ENCODE data around the gene CFAP97D2. TPM values are rescaled to one million over a fixed set of nuclear protein-coding genes. Genes with fewer than 3 reads are reported as not detected.
"Not testable (repeated sequence)": the region's sequence is repeated elsewhere in the genome, so short reads cannot be mapped to it uniquely, and the experiment has no call there.

Gene CFAP97D2
- total RNA-seq: not detected

DNA sequence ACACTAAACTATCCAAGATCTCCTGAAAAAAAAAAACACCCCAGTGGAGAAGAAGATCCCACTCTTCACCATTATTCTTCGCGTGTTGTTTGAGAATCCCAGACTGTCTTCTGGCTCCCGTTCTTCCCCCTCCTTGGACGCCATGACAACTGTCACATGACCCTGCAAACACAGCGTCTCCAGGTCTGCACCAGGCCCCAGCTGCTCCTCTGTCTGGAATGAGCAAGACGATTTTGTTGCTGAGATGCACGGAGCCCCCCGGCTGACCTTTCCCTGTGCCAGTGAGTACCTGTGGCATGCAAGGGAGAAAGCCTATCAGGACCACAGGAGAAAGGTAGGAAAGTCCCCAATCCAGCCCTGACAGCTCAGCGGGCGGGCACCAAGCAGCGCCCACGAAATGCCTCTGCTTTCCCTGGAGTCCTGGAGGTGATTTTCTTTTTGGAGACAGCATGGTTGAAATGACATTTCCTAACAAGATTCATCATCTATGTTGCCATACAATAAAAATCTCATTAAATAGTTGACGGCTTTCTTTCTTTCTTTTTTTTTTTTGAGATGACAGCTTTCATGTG lies at the start of gene CFAP97D2:
Gene CFAP97D2 (plus strand): TSS at position 171 of the 572 bp plus-strand sequence. CDS start 74 bp downstream, at position 245.
- H3K4me1 Mint-ChIP-seq: peaks cover 17% of the 10 kb centered on the region
- ChIA-PET POLR2A (no interaction called here), CTCF (no interaction called here)
- peaks cover 8% of the 10 kb centered on the region for H3K9me3 Mint-ChIP-seq
- H3K36me3 Mint-ChIP-seq (ENCODE audit: low read depth): peaks cover 7% of the 10 kb centered on the region
- peaks cover 13% of the 10 kb centered on the region for H3K27me3 Mint-ChIP-seq
- DNase-seq: no peak
- no peak within 1 kb of the TSS for H3K27ac Mint-ChIP-seq
- no peak within 1 kb of the TSS for H3K4me3 Mint-ChIP-seq

DNA sequence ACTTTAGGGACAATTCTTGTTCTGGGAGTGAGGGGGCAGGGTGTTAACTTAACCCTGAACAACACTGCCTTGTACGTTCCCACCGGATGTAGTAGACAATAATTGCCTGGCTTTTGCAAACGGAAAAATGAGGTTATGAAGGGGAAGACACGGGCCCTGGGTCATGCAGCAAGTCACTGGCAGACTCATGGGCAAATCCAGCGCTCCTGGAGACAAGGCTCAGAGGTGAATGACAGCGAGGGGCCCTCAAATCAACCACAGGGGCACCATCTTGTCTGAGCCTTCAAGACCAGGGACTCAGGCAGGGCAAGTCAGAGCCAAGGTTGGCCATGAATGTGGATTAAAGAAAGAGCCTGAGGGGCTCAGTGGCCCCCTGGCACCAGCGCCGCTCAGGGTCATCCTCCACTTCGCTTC lies 49.4 kb upstream of the CFAP97D2 start:
- H3K36me3 Mint-ChIP-seq (ENCODE audit: low read depth): peaks cover 67% of the 10 kb centered on the region
- H3K4me3 Mint-ChIP-seq: peak overlapping the region; percentile 92
- peaks cover 4% of the 10 kb centered on the region for H3K27me3 Mint-ChIP-seq
- peaks cover 70% of the 10 kb centered on the region for H3K4me1 Mint-ChIP-seq
- DNase-seq: peak; percentile 48
- H3K27ac Mint-ChIP-seq: peak overlapping the region; percentile 92
- POLR2A ChIA-PET: no interaction called here
- peaks cover 15% of the 10 kb centered on the region for H3K9me3 Mint-ChIP-seq
- CTCF ChIA-PET: interaction anchor here (1.4 to 3.6 kb wide), 3 partner anchors 15 to 19 kb away, joined by 3 to 15 read pairs (median 4); no protein-coding TSS in a partner anchor

DNA sequence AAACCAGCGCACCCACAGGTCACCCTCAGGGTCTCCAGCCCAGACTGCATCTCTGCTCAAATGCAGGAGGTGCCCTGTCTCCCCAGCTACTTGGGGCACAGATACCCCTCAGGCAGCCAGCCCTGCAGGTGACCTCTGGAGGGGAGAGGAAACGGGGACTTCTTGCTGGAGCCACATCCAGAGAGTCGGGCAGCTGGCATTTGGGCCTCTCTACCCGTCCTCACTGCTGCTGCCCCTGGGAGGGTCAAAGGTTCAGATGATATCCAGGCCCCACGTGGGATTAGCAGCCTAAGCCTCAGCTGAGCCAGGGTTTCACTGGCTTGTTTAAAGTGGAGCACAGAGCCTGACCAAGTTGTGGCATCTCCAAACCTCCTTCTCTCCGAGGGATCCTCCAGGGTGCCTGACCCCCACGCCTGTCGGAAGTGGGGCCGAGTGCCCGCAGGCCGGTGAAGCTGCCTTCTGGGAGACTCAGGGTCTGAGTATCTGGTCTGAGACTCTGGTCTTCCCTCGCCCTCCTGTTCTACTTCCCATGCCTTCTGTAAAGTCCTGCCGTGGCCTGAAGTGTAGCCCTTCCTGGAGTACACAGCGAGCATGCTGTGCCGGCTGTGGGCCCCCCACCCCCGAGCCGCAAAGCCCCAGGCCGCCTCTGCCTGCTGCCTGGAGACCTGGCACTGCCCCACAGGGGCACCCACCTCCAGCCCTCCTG lies 48.8 kb upstream of the CFAP97D2 start:
- Mint-ChIP-seq H3K4me1 (peaks cover 70% of the 10 kb centered on the region), H3K27ac (peak overlapping the region; percentile 92), H3K9me3 (peaks cover 11% of the 10 kb centered on the region), H3K36me3 (ENCODE audit: low read depth) (peaks cover 61% of the 10 kb centered on the region), H3K4me3 (peak overlapping the region; percentile 92), H3K27me3 (peaks cover 9% of the 10 kb centered on the region)
- POLR2A ChIA-PET: interaction anchor here (1.2 to 1.3 kb wide), 3 partner anchors 11 to 19 kb away, joined by 3 to 6 read pairs (median 3); no protein-coding TSS in a partner anchor
- CTCF ChIA-PET: interaction anchor here (1.1 to 1.9 kb wide), 3 partner anchors 14 to 63 kb away, joined by 3 to 4 read pairs (median 4); no protein-coding TSS in a partner anchor
- no peak for DNase-seq

DNA sequence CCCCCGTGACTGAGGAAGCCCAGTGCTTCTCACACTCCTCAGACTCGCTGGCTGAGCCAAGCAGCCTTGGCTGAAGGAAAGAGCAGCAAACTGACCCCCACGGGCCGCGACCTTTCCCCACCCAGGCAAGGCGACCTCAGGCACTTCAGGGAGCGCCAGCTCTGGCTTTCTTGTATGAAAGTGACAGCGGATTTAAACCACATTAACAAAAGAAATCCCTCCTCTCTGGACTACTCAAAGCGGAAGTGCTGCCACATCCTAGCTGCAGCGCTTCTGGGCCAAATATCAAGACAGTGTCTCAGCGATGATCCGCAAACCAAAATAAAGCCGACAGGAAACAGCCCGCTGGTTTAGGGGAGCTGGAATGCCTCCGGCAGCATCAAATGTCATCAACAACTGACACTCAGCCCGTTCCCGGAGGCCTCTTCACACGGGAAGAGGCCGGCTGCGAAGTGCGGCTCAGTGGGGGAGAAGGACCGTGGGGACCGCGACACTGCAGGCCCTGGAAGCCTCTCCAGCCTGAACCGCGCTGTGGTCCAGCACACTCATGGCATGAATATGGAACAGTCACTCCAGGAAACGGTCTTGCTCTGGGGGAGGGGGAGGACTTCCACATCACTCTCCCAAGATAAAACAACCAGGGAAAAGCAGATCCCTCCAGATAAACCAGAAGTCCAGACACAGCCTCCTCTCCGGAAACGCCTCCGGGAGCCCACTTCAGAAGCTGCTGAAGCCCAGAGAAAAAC lies 48.0 kb upstream of the CFAP97D2 start:
- H3K4me3 Mint-ChIP-seq: peak overlapping the region; percentile 92
- peaks cover 57% of the 10 kb centered on the region for H3K36me3 Mint-ChIP-seq (ENCODE audit: low read depth)
- H3K27me3 Mint-ChIP-seq: peaks cover 10% of the 10 kb centered on the region
- H3K9me3 Mint-ChIP-seq: peaks cover 10% of the 10 kb centered on the region
- ChIA-PET CTCF (interaction anchor here (0.7 to 1.9 kb wide), 4 partner anchors 13 to 64 kb away, joined by 3 to 4 read pairs (median 4); no protein-coding TSS in a partner anchor), POLR2A (interaction anchor here (0.7 to 1.3 kb wide), 4 partner anchors 10 to 312 kb away, joined by 3 to 6 read pairs (median 3); no protein-coding TSS in a partner anchor)
- peaks cover 67% of the 10 kb centered on the region for H3K4me1 Mint-ChIP-seq
- peak overlapping the region; percentile 92 for H3K27ac Mint-ChIP-seq
- peak; percentile 83 for DNase-seq

DNA sequence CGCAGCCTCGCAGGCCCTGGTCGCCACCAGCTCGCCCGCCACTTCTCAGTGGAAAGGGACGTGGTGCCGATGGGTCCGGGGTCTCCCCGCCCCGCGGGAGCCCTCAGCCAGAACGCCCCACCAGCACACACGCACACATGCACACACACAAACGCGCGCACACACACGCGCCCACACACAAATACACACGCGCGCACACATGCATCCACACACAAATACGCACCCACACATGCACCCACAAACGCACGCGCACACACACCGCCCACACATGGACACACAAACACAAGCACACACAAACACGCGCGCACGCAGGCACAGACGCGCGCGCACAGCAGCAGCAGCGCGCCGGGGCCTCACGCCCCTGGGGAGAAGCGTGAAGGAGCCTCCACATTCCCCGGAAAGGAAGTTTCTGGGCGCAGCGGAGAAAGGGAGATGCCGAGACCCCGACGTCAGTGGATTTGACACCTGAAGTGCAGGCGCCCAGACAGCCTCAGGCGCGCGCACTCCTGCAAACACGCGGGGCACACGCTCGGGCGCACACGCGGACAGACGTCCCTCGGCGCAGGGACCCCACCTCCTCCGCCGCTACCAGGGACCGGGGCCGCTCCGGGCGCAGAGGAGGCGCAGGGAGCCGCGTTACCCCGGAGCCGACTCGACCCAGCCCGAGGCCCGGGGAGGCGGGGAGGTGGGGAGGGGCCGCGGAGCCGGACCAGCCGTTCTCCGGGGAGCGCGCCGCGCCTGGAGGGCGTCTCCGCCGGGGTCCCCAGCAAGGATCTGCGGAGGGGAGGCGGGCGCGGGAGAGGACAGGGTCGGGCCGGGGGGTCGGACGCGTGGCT lies 47.3 kb upstream of the CFAP97D2 start:
- peak overlapping the region; percentile 92 for H3K27ac Mint-ChIP-seq
- CTCF ChIA-PET: interaction anchor here (0.7 to 1.9 kb wide), 4 partner anchors 13 to 64 kb away, joined by 3 to 4 read pairs (median 4); no protein-coding TSS in a partner anchor
- POLR2A ChIA-PET: interaction anchor here (0.7 to 1.3 kb wide), 3 partner anchors 9 to 313 kb away, joined by 3 to 6 read pairs (median 3); no protein-coding TSS in a partner anchor
- DNase-seq: no peak
- H3K36me3 Mint-ChIP-seq (ENCODE audit: low read depth): peaks cover 49% of the 10 kb centered on the region
- peaks cover 59% of the 10 kb centered on the region for H3K4me1 Mint-ChIP-seq
- peaks cover 15% of the 10 kb centered on the region for H3K27me3 Mint-ChIP-seq
- H3K9me3 Mint-ChIP-seq: peaks cover 5% of the 10 kb centered on the region
- H3K4me3 Mint-ChIP-seq: peak overlapping the region; percentile 92

DNA sequence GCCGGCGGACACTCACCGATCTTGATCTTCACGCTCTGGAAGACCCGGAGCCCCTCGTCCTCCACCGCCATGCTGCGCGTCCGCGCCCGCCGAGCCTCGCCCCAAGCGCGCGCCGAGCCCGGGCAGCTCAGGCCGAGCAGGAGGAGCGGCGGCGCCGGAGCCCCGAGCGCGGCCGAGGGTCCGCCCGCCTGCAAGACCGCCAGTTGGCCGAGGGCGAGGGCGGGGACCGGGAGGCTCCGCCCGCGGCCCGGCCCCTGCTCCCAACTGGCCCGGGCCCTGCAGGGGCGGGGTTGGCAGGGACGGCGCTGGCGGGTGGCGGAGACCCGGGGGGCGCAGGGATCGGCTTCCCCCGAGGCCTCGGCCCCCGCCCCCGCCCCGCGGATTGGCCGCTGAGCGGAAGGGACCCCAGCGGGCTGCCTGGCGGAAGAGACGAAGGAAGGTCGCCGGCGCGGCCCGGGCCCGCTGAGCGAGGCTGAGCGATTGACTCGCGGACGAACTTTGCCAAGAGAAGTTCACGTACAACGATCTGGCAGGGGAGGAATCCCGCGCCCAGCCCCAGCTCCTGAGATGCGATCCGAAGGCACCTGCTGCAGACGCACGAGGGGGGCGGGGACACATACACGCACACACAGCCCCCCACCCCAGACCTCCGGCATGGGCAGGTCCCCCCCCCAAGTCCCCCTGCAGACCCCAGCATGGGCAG lies 46.5 kb upstream of the CFAP97D2 start, which contains the start of gene RASA3:
Gene RASA3 (minus strand): TSS at position 205 of the 703 bp plus-strand sequence. CDS start 134 bp downstream, at position 71.
- Mint-ChIP-seq H3K9me3 (no peaks in the 10 kb centered on the region), H3K27me3 (peaks cover 15% of the 10 kb centered on the region), H3K36me3 (ENCODE audit: low read depth) (peaks cover 43% of the 10 kb centered on the region), H3K4me1 (peaks cover 54% of the 10 kb centered on the region), H3K4me3 (peak within 1 kb of the TSS; percentile 92), H3K27ac (peak within 1 kb of the TSS; percentile 92)
- POLR2A ChIA-PET: no interaction called here
- DNase-seq: peak; percentile 63
- CTCF ChIA-PET: no interaction called here

DNA sequence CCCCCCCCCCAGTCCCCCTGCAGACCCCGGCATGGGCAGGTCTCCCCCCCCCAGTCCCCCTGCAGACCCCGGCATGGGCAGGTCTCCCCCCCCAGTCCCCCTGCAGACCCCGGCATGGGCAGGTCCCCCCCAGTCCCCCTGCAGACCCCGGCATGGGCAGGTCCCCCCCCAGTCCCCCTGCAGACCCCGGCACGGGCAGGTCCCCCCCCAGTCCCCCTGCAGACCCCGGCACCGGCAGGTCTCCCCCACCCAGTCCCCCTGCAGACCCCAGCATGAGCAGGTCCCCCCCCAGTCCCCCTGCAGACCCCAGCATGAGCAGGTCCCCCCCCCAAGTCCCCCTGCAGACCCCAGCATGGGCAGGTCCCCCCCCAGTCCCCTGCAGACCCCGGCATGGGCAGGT lies 45.9 kb upstream of the CFAP97D2 start:
- DNase-seq, H3K4me3 Mint-ChIP-seq, H3K27ac Mint-ChIP-seq, H3K9me3 Mint-ChIP-seq, POLR2A ChIA-PET, CTCF ChIA-PET: not testable (repeated sequence)
- Mint-ChIP-seq H3K36me3 (ENCODE audit: low read depth) (peaks cover 39% of the 10 kb centered on the region), H3K4me1 (peaks cover 53% of the 10 kb centered on the region), H3K27me3 (peaks cover 15% of the 10 kb centered on the region)

DNA sequence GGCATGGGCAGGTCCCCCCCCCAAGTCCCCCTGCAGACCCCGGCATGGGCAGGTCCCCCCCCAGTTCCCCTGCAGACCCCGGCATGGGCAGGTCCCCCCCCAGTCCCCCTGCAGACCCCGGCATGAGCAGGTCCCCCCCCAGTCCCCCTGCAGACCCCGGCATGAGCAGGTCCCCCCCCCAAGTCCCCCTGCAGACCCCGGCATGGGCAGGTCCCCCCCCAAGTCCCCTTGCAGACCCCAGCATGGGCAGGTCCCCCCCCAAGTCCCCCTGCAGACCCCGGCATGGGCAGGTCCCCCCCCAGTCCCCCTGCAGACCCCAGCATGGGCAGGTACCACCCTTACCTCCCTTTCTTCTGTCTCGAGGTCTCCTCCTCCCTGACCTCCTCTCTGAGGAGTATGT lies 45.5 kb upstream of the CFAP97D2 start:
- peak overlapping the region; percentile 73 for H3K4me3 Mint-ChIP-seq
- peaks cover 15% of the 10 kb centered on the region for H3K27me3 Mint-ChIP-seq
- CTCF ChIA-PET, H3K9me3 Mint-ChIP-seq, POLR2A ChIA-PET, DNase-seq: not testable (repeated sequence)
- peaks cover 48% of the 10 kb centered on the region for H3K4me1 Mint-ChIP-seq
- H3K36me3 Mint-ChIP-seq (ENCODE audit: low read depth): peaks cover 35% of the 10 kb centered on the region
- peak overlapping the region; percentile 54 for H3K27ac Mint-ChIP-seq

DNA sequence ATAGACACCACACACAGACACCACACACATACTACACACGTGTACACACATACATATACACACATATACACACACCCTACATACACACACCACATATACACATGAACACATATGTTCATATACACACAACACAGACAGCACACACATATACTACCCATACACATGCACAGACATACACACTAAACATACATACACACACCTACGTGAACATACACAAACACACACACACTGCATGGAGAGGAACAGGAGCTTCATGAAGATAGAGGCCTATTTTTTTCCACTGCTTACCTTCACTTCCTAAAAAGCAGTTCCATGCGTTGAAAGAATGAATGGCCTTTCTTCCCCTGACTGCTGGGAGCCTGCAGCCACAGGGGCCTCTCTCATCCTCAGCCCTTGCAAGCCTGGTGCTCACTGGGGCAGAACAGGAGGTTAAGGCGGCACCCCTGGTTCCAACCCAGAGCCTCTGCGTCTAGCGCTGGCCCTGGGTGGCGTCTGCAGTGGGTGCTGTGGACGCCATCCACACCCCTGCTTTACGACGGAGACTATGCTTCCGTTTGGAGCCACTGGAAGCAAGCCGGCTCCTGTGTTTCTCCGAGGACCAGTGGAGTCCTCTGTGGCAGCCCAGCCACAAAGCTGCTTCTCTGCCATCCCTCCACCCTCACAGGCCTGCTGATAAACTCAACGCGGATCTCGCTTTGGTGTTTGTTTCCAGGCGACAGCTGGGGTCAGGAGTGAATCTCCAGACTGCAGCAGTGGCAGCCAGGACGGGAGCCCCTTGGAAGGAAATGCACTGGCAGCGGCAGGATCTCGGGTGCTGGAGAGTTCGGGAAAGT lies 44.7 kb upstream of the CFAP97D2 start:
- Mint-ChIP-seq H3K9me3 (no peaks in the 10 kb centered on the region), H3K36me3 (ENCODE audit: low read depth) (peaks cover 30% of the 10 kb centered on the region), H3K27me3 (peaks cover 15% of the 10 kb centered on the region), H3K27ac (peak overlapping the region; percentile 68), H3K4me1 (peaks cover 42% of the 10 kb centered on the region), H3K4me3 (peak overlapping the region; percentile 73)
- CTCF ChIA-PET: interaction anchor here (1.2 kb wide), 1 partner anchor 8 kb away, joined by 4 read pairs; no protein-coding TSS in a partner anchor
- POLR2A ChIA-PET: no interaction called here
- no peak for DNase-seq

DNA sequence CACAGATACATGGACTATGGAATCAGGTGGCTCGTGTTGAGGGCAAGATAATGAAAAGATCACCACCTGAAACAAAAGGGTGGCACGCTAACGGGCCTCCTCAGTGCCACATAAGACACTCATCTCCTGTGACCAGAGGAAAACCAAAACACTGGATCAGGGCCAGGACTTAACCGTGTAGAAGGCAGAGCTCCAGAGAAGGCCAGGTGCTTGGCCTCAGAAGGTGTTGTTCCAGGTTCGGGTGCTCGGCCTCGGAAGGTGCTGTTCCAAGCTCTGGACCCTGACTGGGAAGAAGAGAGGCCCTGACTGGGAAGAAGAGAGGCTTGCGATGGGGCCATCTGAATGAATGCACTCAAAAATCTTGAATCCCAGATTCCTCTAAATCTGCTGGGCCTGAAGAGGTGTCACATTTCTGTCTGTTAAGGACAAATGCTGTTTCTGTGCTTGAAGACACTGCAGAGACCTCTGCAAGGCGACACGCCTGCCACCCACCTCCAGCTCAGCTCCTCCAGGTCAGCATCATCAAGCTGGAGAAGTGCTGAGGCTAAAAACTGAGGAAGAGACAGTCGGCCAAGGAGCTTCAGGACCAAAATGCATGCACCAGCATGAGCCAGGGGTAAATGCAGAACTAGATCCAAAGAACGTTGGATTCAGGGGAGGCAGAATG lies 44.0 kb upstream of the CFAP97D2 start:
- Mint-ChIP-seq H3K27ac (peak overlapping the region; percentile 68), H3K4me3 (no peak overlapping the region), H3K27me3 (peaks cover 15% of the 10 kb centered on the region), H3K4me1 (peaks cover 34% of the 10 kb centered on the region), H3K9me3 (no peaks in the 10 kb centered on the region), H3K36me3 (ENCODE audit: low read depth) (peaks cover 23% of the 10 kb centered on the region)
- POLR2A ChIA-PET: interaction anchor here (0.6 kb wide), 1 partner anchor 71 kb away, joined by 6 read pairs; no protein-coding TSS in a partner anchor
- no peak for DNase-seq
- CTCF ChIA-PET: interaction anchor here (1.2 to 1.9 kb wide), 2 partner anchors 8 to 94 kb away, joined by 4 read pairs; no protein-coding TSS in a partner anchor
